PC-3 (cell line): ENCODE measurements around the gene HTR3B. TPM values are rescaled to one million over a fixed set of nuclear protein-coding genes. Genes with fewer than 3 reads are reported as not detected.

Experiments
- ATAC-seq: fragments of 200-7000 bp; cut with Tn5 transposase; 2 replicates; pipeline ENCODE4 v1.9.1; 2020; ENCODE audit warnings: mild to moderate bottlenecking, moderate library complexity
- BruUV-seq: library from RNA; stranded (reverse); fragments of 400-500 nt; replicated peaks from 2 replicates; lab custom pipeline; 2021; lab: Mats Ljungman, UMichigan
- CTCF ChIA-PET: fragments of 300-600 bp; sonication (Branson Sonifier 250); formaldehyde crosslinking; loops from one replicate; lab custom pipeline; 2022; ENCODE audit warnings: antibody characterized with exemption; lab: Charles Lee
- POLR2A ChIA-PET: fragments of 300-600 bp; sonication (Branson Sonifier 250); formaldehyde crosslinking; loops from one replicate; lab custom pipeline; 2022; ENCODE audit warnings: antibody characterized with exemption; ENCODE audit not compliant: unreplicated experiment; lab: Charles Lee
- DNase-seq: peaks from one replicate; pipeline ENCODE4 v3.0.0-alpha.2; 2015
- H2AFZ ChIP-seq: fragments of 300-600 bp; sonication (generic); 2 replicates; pipeline ENCODE4 v1.6.0; 2016; ENCODE audit warnings: antibody characterized with exemption, low read length
- H3F3A ChIP-seq: fragments of 300-600 bp; sonication (generic); one replicate; pipeline ENCODE4 v1.6.0; 2017; ENCODE audit warnings: antibody characterized with exemption, low read length, control low read depth, mild to moderate bottlenecking; ENCODE audit not compliant: unreplicated experiment
- H3K27ac ChIP-seq: fragments of 300-600 bp; sonication (generic); 2 replicates; pipeline ENCODE4 v1.5.1; 2016; ENCODE audit warnings: mild to moderate bottlenecking, low read length
- H3K27me3 ChIP-seq: fragments of 300-600 bp; sonication (generic); 2 replicates; pipeline ENCODE4 v1.6.1; 2016; ENCODE audit warnings: low read length, mixed read lengths
- H3K36me3 ChIP-seq: fragments of 300-600 bp; sonication (generic); 2 replicates; pipeline ENCODE4 v1.6.1; 2016; ENCODE audit warnings: low read depth, mixed run types, low read length, mixed read lengths
- H3K4me1 ChIP-seq: fragments of 300-600 bp; sonication (generic); 2 replicates; pipeline ENCODE4 v1.5.1; 2016; ENCODE audit warnings: low read length; ENCODE audit not compliant: insufficient read depth
- H3K4me2 ChIP-seq: fragments of 300-600 bp; sonication (generic); 2 replicates; pipeline ENCODE4 v1.6.0; 2016; ENCODE audit warnings: low read length
- H3K4me3 ChIP-seq: fragments of 300-600 bp; sonication (generic); 2 replicates; pipeline ENCODE4 v1.5.1; 2016; ENCODE audit warnings: mild to moderate bottlenecking, low read length, mixed read lengths
- H3K79me2 ChIP-seq: fragments of 300-600 bp; sonication (generic); 2 replicates; pipeline ENCODE4 v1.6.1; 2017; ENCODE audit warnings: low read length, mixed read lengths
- H3K9ac ChIP-seq: fragments of 300-600 bp; sonication (generic); 2 replicates; pipeline ENCODE4 v1.6.0; 2016; ENCODE audit warnings: mild to moderate bottlenecking, low read length
- H3K9me2 ChIP-seq: fragments of 300-600 bp; sonication (generic); replicated peaks from 2 replicates; pipeline ENCODE4 v1.6.1; 2016; ENCODE audit warnings: mixed run types, low read length, mixed read lengths
- H3K9me3 ChIP-seq: fragments of 300-600 bp; sonication (generic); 2 replicates; pipeline ENCODE4 v1.6.1; 2016; ENCODE audit warnings: low read length, mixed read lengths
- H4K20me1 ChIP-seq: fragments of 300-600 bp; sonication (generic); 2 replicates; pipeline ENCODE4 v1.6.1; 2016; ENCODE audit warnings: low read length, mixed read lengths
- EZH2 ChIP-seq: fragments of 300-600 bp; sonication (generic); IDR thresholded peaks from one replicate; pipeline ENCODE4 v1.6.1; 2017; ENCODE audit warnings: antibody characterized with exemption, mild to moderate bottlenecking, low read length; ENCODE audit not compliant: unreplicated experiment
- EZH2phosphoT487 ChIP-seq: fragments of 300-600 bp; sonication (generic); IDR thresholded peaks from 2 replicates; pipeline ENCODE4 v1.6.1; 2018; ENCODE audit warnings: mild to moderate bottlenecking, antibody characterized with exemption, low read length, borderline replicate concordance
- intact Hi-C: fragments of 100-400 bp; cut with micrococcal nuclease; formaldehyde crosslinking; loops from 2 replicates; pipeline ENCODE4 v1.9.0; 2023
- total RNA-seq: library from RNA; depleted of rRNA; stranded (reverse); fragments of >200 nt; gene quantifications from 2 replicates; pipeline ENCODE4 v1.2.3, GENCODE V29; 2014
- TF ChIP-seq, protein P1 (sequence below): fragments of 300-600 bp; sonication (generic); conservative IDR thresholded peaks from 2 replicates; pipeline ENCODE4 v1.5.1; 2017; ENCODE audit warnings: antibody characterized with exemption, low read depth, mild to moderate bottlenecking, low read length

The HTR3B gene
- total RNA-seq, 1 experiment from 2014 or later, result not detected

DNA sequence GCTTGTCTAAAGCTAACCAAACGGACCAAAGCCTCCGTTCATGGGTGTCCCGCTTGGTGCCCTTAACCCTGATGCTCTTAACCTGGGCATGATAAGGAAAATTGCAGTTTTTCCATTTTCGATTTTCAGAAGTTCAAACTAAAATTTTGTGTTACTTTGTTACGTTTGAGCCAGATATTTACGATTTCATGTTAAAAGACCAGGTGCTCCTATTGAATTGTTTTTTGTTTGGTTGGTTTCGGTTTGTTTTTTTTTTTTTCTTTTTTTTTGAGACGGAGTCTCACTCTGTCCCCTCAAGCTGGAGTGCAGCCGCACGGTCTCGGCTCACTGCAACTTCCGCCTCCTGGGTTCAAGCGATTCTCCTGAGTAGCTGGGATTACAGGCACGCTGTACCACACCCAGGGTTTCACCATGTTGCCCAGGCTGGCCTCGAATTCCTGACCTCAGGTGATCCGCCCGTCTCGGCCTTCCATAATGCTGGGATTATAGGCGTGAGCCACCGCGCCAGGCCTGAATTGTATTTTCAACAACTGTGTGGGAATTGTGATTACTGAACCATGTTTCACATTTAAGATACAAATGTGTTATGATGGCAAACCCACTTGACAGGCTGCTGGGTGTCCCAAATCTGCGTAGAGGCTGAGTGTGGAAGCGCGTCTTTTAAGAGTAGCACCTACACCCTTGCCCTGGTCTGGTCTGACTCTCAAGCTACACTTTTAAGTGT is 28.4 kb upstream of the HTR3B start:
- H2AFZ ChIP-seq, result peak overlapping the region; percentile 96
- peak overlapping the region; percentile 76 for H3K9ac ChIP-seq
- H3K4me1 ChIP-seq, result peaks cover 23% of the 10 kb centered on the region
- no peaks in the 10 kb centered on the region for H3K9me2 ChIP-seq
- no peaks in the 10 kb centered on the region for H4K20me1 ChIP-seq
- H3K4me2 ChIP-seq, result peak overlapping the region; percentile 94
- no peaks in the 10 kb centered on the region for H3K36me3 ChIP-seq
- intact Hi-C loops, result no loop called here
- H3K79me2 ChIP-seq, result peaks cover 38% of the 10 kb centered on the region
- CTCF ChIA-PET, result interaction anchor here (0.6 kb wide), 1 partner anchor 80 kb away, joined by 4 read pairs; no protein-coding TSS in a partner anchor
- peak overlapping the region; percentile 72 for H3K27ac ChIP-seq
- POLR2A ChIA-PET, result interaction anchor here (0.5 to 0.7 kb wide), 2 partner anchors 27 to 1159 kb away, joined by 3 to 4 read pairs; no protein-coding TSS in a partner anchor
- DNase-seq (no peak), ATAC-seq (no peak)
- H3K4me3 ChIP-seq, result peak overlapping the region; percentile 74
- no peaks in the 10 kb centered on the region for H3F3A ChIP-seq
- TSS peak; percentile 88 for BruUV-seq
- TF ChIP-seq EZH2phosphoT487 (no peak), EZH2 (no peak)
- TF ChIP-seq, protein P1, sequence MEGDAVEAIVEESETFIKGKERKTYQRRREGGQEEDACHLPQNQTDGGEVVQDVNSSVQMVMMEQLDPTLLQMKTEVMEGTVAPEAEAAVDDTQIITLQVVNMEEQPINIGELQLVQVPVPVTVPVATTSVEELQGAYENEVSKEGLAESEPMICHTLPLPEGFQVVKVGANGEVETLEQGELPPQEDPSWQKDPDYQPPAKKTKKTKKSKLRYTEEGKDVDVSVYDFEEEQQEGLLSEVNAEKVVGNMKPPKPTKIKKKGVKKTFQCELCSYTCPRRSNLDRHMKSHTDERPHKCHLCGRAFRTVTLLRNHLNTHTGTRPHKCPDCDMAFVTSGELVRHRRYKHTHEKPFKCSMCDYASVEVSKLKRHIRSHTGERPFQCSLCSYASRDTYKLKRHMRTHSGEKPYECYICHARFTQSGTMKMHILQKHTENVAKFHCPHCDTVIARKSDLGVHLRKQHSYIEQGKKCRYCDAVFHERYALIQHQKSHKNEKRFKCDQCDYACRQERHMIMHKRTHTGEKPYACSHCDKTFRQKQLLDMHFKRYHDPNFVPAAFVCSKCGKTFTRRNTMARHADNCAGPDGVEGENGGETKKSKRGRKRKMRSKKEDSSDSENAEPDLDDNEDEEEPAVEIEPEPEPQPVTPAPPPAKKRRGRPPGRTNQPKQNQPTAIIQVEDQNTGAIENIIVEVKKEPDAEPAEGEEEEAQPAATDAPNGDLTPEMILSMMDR, result no peak
- H3K27me3 ChIP-seq, result no peaks in the 10 kb centered on the region
- no peaks in the 10 kb centered on the region for H3K9me3 ChIP-seq

DNA sequence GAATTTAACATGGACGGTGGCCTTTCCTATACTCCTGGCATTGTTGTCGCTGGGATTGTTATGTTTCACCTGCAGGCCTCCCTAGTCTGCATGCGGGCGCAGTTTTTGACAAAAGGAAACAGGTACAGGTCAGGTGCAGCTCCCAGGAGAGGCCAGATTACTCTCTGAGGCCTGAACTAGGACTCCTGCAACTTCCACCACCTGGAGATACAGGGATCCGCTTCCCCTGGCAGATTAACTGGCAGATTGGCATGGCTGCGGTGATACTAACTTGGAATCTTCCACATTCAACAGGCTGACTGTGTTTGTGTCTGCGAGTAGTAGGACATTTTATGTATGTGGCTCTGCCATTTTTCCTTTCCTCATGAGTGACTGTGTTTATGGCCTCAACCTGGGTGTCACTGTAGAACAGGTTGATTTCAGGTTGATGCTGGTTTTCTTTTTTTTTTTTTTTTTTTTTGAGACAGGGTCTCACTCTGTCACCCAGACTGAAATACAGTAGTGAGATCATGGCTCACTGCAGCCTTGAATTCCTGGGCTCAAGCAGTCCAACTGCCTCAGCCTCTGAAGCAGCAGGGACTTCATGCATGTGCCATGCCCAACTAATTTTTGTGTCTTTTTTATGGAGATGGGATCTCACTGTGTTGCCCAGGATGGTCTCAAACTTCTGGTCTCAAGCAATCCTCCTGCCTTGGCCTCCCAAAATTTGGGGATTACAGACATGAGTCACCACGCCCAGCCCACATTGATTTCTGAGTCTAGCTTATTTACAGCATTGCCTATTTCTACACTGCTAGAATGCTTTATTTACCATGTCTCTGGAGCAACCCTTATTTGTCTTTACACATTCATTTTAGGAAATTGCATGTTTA is 27.6 kb upstream of the HTR3B start:
- peaks cover 35% of the 10 kb centered on the region for H3K79me2 ChIP-seq
- no peaks in the 10 kb centered on the region for H3K27me3 ChIP-seq
- DNase-seq, result no peak
- intact Hi-C loops, result no loop called here
- ChIA-PET CTCF (no interaction called here), POLR2A (no interaction called here)
- no peaks in the 10 kb centered on the region for H3K9me2 ChIP-seq
- H3K4me1 ChIP-seq, result peaks cover 28% of the 10 kb centered on the region
- H3K9me3 ChIP-seq, result no peaks in the 10 kb centered on the region
- H3K4me3 ChIP-seq, result no peak overlapping the region
- no peak overlapping the region for H3K9ac ChIP-seq
- H4K20me1 ChIP-seq, result no peaks in the 10 kb centered on the region
- no TSS peak for BruUV-seq
- no peak for ATAC-seq
- H2AFZ ChIP-seq, result no peak overlapping the region
- H3K4me2 ChIP-seq, result no peak overlapping the region
- no peaks in the 10 kb centered on the region for H3F3A ChIP-seq
- H3K36me3 ChIP-seq, result no peaks in the 10 kb centered on the region
- TF ChIP-seq, protein P1, result no peak
- TF ChIP-seq EZH2 (no peak), EZH2phosphoT487 (no peak)
- no peak overlapping the region for H3K27ac ChIP-seq
